ENCODE results near the gene BANF1.

BANF1 gene

DNA sequence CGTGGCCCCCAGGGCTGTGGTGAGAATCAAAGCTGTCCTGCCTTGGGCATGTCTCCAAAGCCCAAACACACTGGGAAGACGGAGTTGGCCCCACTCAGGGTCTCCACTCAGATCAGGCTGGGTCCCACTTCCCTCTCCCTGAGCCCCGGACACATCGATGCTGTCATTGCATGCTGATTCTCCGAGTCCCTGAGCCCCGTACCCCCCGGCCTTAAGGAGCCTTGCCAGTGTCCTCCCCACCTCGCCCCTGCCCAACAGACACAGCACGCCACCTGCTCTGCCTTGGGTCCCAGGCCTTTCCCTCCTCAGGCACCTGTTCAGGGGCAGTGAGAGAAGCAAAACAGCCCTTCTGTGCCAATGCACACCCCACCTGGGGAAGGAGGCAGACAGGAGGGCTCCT lies 15.0 kb upstream of the BANF1 start:
- TF ChIP-seq EGR1 (IDR thresholded peaks at IDR 0.05) (no peak), CEBPB (IDR thresholded peaks at IDR 0.05) (no peak), TCF12 (IDR thresholded peaks at IDR 0.05; ENCODE audit: low read depth) (no peak), FOXM1 (IDR thresholded peaks at IDR 0.05; ENCODE audit: borderline replicate concordance, low read depth) (no peak), ZBTB7A (IDR thresholded peaks at IDR 0.05; ENCODE audit: low read depth) (no peak), TAF1 (IDR thresholded peaks at IDR 0.05; ENCODE audit: low read depth) (no peak), NFIC (IDR thresholded peaks at IDR 0.05) (no peak), CREB1 (IDR thresholded peaks at IDR 0.05; ENCODE audit: low read depth) (no peak), YY1 (IDR thresholded peaks at IDR 0.05; ENCODE audit: low read depth) (no peak), RAD21 (IDR thresholded peaks at IDR 0.05; ENCODE audit: low read depth) (no peak), TEAD4 (IDR thresholded peaks at IDR 0.05) (no peak), EP300 (IDR thresholded peaks at IDR 0.05; ENCODE audit: borderline replicate concordance) (no peak)
- TF ChIP-seq, protein P1, sequence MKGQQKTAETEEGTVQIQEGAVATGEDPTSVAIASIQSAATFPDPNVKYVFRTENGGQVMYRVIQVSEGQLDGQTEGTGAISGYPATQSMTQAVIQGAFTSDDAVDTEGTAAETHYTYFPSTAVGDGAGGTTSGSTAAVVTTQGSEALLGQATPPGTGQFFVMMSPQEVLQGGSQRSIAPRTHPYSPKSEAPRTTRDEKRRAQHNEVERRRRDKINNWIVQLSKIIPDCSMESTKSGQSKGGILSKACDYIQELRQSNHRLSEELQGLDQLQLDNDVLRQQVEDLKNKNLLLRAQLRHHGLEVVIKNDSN (IDR thresholded peaks at IDR 0.05): no peak
- TF ChIP-seq, protein P2, sequence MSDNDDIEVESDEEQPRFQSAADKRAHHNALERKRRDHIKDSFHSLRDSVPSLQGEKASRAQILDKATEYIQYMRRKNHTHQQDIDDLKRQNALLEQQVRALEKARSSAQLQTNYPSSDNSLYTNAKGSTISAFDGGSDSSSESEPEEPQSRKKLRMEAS (IDR thresholded peaks at IDR 0.05): no peak
- TF ChIP-seq, protein P3, sequence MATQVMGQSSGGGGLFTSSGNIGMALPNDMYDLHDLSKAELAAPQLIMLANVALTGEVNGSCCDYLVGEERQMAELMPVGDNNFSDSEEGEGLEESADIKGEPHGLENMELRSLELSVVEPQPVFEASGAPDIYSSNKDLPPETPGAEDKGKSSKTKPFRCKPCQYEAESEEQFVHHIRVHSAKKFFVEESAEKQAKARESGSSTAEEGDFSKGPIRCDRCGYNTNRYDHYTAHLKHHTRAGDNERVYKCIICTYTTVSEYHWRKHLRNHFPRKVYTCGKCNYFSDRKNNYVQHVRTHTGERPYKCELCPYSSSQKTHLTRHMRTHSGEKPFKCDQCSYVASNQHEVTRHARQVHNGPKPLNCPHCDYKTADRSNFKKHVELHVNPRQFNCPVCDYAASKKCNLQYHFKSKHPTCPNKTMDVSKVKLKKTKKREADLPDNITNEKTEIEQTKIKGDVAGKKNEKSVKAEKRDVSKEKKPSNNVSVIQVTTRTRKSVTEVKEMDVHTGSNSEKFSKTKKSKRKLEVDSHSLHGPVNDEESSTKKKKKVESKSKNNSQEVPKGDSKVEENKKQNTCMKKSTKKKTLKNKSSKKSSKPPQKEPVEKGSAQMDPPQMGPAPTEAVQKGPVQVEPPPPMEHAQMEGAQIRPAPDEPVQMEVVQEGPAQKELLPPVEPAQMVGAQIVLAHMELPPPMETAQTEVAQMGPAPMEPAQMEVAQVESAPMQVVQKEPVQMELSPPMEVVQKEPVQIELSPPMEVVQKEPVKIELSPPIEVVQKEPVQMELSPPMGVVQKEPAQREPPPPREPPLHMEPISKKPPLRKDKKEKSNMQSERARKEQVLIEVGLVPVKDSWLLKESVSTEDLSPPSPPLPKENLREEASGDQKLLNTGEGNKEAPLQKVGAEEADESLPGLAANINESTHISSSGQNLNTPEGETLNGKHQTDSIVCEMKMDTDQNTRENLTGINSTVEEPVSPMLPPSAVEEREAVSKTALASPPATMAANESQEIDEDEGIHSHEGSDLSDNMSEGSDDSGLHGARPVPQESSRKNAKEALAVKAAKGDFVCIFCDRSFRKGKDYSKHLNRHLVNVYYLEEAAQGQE (IDR thresholded peaks at IDR 0.05; ENCODE audit: low read depth): no peak

DNA sequence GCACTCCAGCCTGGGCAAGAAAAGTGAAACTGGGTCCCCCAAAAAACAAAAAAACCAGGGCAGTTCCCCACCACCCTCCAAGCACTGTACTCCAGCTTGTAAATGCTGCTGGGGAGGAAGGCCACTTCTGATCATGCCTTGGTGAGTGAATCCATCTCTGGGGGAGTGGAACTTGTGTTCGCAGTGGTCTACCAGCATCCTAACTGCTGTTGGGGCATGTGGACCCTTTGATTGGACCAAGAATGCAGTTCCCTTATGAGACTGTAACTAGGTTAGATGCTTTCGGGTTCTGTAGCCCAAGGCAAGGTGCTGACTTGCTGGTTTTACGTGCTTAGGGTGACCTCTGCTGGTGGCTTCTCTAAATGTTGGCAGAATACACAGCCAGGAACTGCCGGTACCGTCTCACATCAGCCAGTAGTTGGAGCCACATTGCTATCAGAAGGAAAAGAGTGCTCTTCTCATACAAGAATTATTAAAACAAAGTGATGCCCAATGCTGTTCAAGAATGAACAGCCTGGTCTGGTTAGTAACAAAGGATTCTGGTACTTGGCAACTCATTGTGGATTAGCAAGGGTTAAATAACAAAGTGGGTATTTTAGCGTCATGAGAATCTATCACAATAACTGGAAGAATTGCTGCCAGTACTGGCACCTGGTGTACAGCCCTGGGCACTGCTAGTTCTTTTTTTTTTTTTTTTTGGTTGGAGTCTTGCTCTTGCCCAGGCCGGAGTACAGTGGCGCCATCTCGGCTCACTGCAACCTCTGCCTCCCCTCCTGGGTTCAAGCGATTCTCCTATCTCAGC lies 13.3 kb upstream of the BANF1 start:
- TF ChIP-seq TCF12 (IDR thresholded peaks at IDR 0.05; ENCODE audit: low read depth): no peak
- TF ChIP-seq RAD21 (IDR thresholded peaks at IDR 0.05; ENCODE audit: low read depth): peak; percentile 97

DNA sequence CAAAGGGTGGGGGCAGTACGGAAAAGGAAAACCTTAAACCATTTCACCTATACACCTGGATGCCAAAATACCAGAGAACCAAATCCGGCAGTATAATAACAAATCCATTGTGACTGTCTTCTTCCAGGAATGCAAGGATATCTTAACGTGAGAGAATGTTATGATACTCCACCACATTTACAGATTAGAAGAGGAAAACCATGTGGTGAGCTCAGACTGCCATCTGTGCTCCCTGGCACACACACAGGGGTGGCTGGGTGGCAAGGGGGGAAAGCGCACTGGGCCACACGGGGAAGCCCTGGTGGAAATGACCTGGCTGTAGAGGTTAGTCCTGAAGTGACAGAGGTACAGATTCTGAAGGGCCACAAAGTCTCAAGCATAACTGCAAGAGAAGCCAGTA lies 10.2 kb upstream of the BANF1 start:
- TF ChIP-seq EP300 (IDR thresholded peaks at IDR 0.05; ENCODE audit: borderline replicate concordance) (no peak), YY1 (IDR thresholded peaks at IDR 0.05; ENCODE audit: low read depth) (no peak), TEAD4 (IDR thresholded peaks at IDR 0.05) (no peak), TCF12 (IDR thresholded peaks at IDR 0.05; ENCODE audit: low read depth) (no peak), TAF1 (IDR thresholded peaks at IDR 0.05; ENCODE audit: low read depth) (no peak), ZBTB7A (IDR thresholded peaks at IDR 0.05; ENCODE audit: low read depth) (no peak), CREB1 (IDR thresholded peaks at IDR 0.05; ENCODE audit: low read depth) (no peak), EGR1 (IDR thresholded peaks at IDR 0.05) (no peak)
- TF ChIP-seq, protein P2 (IDR thresholded peaks at IDR 0.05): no peak
- TF ChIP-seq, protein P1 (IDR thresholded peaks at IDR 0.05): no peak
- TF ChIP-seq, protein P3 (IDR thresholded peaks at IDR 0.05; ENCODE audit: low read depth): no peak

DNA sequence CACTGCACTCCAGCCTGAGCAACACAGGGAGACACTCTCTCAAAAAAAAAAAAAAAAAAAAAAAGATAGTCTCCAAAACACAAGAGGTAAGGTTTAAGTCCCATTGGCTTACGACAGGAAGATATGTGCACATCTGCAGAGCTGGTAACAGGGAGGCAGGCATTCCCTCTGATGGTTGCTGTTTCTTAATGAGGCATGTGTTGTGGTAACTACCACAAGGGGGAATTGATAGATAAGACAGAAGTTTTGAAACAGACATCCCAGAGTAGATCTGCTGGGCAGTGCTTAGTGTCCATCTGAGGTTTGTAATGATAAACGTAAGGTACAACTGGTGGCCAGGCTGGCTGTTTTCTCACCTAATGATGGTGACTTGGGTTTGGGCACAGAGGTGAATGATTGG lies 5.0 kb upstream of the BANF1 start:
- no peak for TF ChIP-seq EP300 (IDR thresholded peaks at IDR 0.05; ENCODE audit: borderline replicate concordance)
- no peak for TF ChIP-seq TEAD4 (IDR thresholded peaks at IDR 0.05)
- no peak for TF ChIP-seq RAD21 (IDR thresholded peaks at IDR 0.05; ENCODE audit: low read depth)
- TF ChIP-seq TCF12 (IDR thresholded peaks at IDR 0.05; ENCODE audit: low read depth): no peak
- TF ChIP-seq CEBPB (IDR thresholded peaks at IDR 0.05): no peak
- TF ChIP-seq CREB1 (IDR thresholded peaks at IDR 0.05; ENCODE audit: low read depth): no peak
- TF ChIP-seq ZBTB7A (IDR thresholded peaks at IDR 0.05; ENCODE audit: low read depth): no peak

DNA sequence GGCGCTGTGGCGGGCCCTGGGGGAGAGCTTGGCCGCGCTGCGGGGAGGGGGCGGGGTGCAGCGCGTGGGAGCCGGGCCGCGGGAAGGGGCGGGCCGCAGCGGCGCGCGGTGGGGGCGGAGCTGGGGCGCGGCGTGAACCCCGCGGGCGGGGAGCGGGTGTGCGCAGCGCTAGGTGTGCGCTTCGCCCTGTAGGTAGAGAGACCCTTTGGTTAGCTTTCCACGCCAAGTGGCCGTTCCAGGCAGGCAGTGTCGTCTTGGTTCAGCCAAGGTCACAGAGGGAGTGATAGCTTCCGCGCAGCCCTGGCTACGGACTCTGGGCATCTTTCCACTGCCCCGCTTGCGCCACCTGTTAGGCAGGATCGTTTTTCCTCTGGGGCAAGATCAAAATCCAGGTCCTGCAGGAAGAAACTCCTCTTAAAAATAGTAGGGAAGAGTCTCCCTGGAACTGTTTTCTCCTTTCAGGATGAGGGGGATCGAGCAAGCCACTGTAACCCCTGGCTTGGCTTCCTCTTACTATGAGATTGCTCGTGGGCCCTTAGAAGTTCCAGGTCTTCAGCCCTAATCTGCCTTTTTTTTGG lies 434 bp downstream of the BANF1 start:
- TF ChIP-seq, protein P1 (IDR thresholded peaks at IDR 0.05): no peak
- no peak for TF ChIP-seq TCF12 (IDR thresholded peaks at IDR 0.05; ENCODE audit: low read depth)
- TF ChIP-seq CREB1 (IDR thresholded peaks at IDR 0.05; ENCODE audit: low read depth): no peak
- TF ChIP-seq ZBTB7A (IDR thresholded peaks at IDR 0.05; ENCODE audit: low read depth): no peak
- TF ChIP-seq RAD21 (IDR thresholded peaks at IDR 0.05; ENCODE audit: low read depth): no peak
- no peak for TF ChIP-seq TAF1 (IDR thresholded peaks at IDR 0.05; ENCODE audit: low read depth)
- TF ChIP-seq EGR1 (IDR thresholded peaks at IDR 0.05): no peak; the same call in 1 of the 2 replicates
- no peak for TF ChIP-seq TEAD4 (IDR thresholded peaks at IDR 0.05)
- no peak for TF ChIP-seq CEBPB (IDR thresholded peaks at IDR 0.05)
- TF ChIP-seq, protein P2 (IDR thresholded peaks at IDR 0.05): no peak
- TF ChIP-seq EP300 (IDR thresholded peaks at IDR 0.05; ENCODE audit: borderline replicate concordance): no peak
- no peak for TF ChIP-seq YY1 (IDR thresholded peaks at IDR 0.05; ENCODE audit: low read depth)
- no peak for TF ChIP-seq FOXM1 (IDR thresholded peaks at IDR 0.05; ENCODE audit: borderline replicate concordance, low read depth)
- no peak for TF ChIP-seq NFIC (IDR thresholded peaks at IDR 0.05)
- TF ChIP-seq, protein P3 (IDR thresholded peaks at IDR 0.05; ENCODE audit: low read depth): no peak
